Upper lobe of right lung (tissue), 1 donor: Measurements from ENCODE around the gene DIO1. TPM values are rescaled to one million over a fixed set of nuclear protein-coding genes. Genes with fewer than 3 reads are reported as not detected.
A peak's percentile ranks its signal among the peaks of the same experiment; 100 is the strongest.

Experiments
- ATAC-seq: fragments of 200-7000 bp; cut with Tn5 transposase; one replicate; pipeline ENCODE4 v1.9.1; 2020; ENCODE audit warnings: mild to moderate bottlenecking, moderate library complexity
- DNase-seq: peaks from one replicate; pipeline ENCODE4 v3.0.0-alpha.2; 2020
- H3K27ac ChIP-seq: fragments of 200-600 bp; one replicate; pipeline ENCODE4 v1.8.0; 2022
- H3K27me3 ChIP-seq: fragments of 200-600 bp; one replicate; pipeline ENCODE4 v1.8.0; 2022; ENCODE audit warnings: mild to moderate bottlenecking
- H3K36me3 ChIP-seq: fragments of 200-600 bp; one replicate; pipeline ENCODE4 v1.8.0; 2022
- H3K4me1 ChIP-seq: fragments of 200-600 bp; one replicate; pipeline ENCODE4 v1.8.0; 2022
- H3K4me3 ChIP-seq: fragments of 200-600 bp; one replicate; pipeline ENCODE4 v1.8.0; 2022; ENCODE audit warnings: mild to moderate bottlenecking
- H3K9me3 ChIP-seq: fragments of 200-600 bp; one replicate; pipeline ENCODE4 v1.8.0; 2022
- intact Hi-C: fragments of 100-400 bp; cut with DNase I; formaldehyde crosslinking; loops from one replicate; pipeline ENCODE4 v1.11.0; 2022
- total RNA-seq: library from RNA; stranded (reverse); fragmentation: NEBNext Ultra II Directional; extraction: Animal tissue kit (Norgen Biotek cat#: 25700); gene quantifications from one replicate; pipeline ENCODE4 v1.2.1, GENCODE V29; 2021
- TF ChIP-seq, protein P1 (sequence below): fragments of 200-600 bp; IDR thresholded peaks from one replicate; pipeline ENCODE4 v1.8.0; 2022; ENCODE audit warnings: antibody characterized with exemption
- donor health status: DM: no; HTN: yes; CAD: no; lungs with severe emphysema.

The DIO1 gene
- total RNA-seq, 1 donor from 2014 or later: not detected

DNA sequence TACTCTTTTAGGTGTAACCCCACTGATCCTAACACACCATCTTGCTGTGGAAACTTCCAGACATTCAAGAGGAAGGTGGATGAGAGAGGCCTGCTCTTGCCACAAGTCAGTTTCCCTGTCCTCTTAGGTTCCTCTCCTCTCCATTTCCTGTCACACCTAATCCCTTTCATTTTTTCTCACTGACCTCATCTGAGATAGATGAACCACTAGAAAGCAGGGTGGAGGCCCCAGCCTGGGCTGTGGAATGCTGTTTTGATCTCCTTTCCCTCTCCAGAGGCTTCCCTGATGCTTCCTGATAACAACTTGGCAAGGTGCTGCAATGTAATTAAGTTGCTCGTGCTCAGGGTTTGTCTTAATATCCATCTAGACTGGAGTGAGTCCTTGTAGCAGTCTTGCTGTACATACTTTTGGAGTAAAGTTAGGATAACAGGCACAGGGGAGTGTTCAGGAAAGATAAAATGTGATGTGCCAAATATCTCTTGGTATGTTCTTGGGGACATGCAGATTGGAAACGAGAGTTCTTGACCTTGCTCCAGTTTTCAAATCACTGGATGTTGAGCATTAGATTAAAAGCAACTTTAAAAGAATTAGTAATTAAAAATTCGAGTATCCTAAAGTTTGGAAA lies 63.3 kb downstream of the DIO1 start:
- ATAC-seq (peak; percentile 74), DNase-seq (no peak)
- Histone ChIP-seq H3K9me3 (no peaks in the 10 kb centered on the region), H3K4me3 (no peak overlapping the region), H3K36me3 (peaks cover 56% of the 10 kb centered on the region), H3K27ac (peak overlapping the region; percentile 28), H3K4me1 (peaks cover 15% of the 10 kb centered on the region), H3K27me3 (no peaks in the 10 kb centered on the region)
- TF ChIP-seq, protein P1, sequence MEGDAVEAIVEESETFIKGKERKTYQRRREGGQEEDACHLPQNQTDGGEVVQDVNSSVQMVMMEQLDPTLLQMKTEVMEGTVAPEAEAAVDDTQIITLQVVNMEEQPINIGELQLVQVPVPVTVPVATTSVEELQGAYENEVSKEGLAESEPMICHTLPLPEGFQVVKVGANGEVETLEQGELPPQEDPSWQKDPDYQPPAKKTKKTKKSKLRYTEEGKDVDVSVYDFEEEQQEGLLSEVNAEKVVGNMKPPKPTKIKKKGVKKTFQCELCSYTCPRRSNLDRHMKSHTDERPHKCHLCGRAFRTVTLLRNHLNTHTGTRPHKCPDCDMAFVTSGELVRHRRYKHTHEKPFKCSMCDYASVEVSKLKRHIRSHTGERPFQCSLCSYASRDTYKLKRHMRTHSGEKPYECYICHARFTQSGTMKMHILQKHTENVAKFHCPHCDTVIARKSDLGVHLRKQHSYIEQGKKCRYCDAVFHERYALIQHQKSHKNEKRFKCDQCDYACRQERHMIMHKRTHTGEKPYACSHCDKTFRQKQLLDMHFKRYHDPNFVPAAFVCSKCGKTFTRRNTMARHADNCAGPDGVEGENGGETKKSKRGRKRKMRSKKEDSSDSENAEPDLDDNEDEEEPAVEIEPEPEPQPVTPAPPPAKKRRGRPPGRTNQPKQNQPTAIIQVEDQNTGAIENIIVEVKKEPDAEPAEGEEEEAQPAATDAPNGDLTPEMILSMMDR: no peak
- intact Hi-C loops: no loop called here

GRCh38 chr1:53959664-53960250 lies 65.8 kb downstream of the DIO1 start:
- Histone ChIP-seq H3K4me3 (no peak overlapping the region), H3K9me3 (no peaks in the 10 kb centered on the region), H3K27me3 (no peaks in the 10 kb centered on the region), H3K27ac (no peak overlapping the region), H3K36me3 (peaks cover 56% of the 10 kb centered on the region), H3K4me1 (peaks cover 15% of the 10 kb centered on the region)
- DNase-seq (no peak), ATAC-seq (peak; percentile 49)
- TF ChIP-seq, protein P1: peak; percentile 51
- intact Hi-C loops: loop anchor here (10.0 kb wide), 1 partner anchor 95 kb away; no protein-coding TSS in a partner anchor

Other genes with a start within 250 kb of the DIO1 start
- gene GLIS1, start 155.0 kb upstream of the DIO1 start, total RNA-seq: 0.14 TPM
- gene NDC1, start 55.9 kb upstream of the DIO1 start, total RNA-seq: 7.7 TPM
- gene YIPF1, start 4.4 kb upstream of the DIO1 start, total RNA-seq: 24.1 TPM
- 16.8 TPM for gene IFT25, start 51.5 kb downstream of the DIO1 start, total RNA-seq
- 18.1 TPM for gene LRRC42, start 52.2 kb downstream of the DIO1 start, total RNA-seq
- gene LDLRAD1, start 124.0 kb downstream of the DIO1 start, total RNA-seq: 0.41 TPM
- 440 TPM for gene TMEM59, start 159.0 kb downstream of the DIO1 start, total RNA-seq
- 4.7 TPM for gene TCEANC2, start 159.4 kb downstream of the DIO1 start, total RNA-seq